SKM-1 (cell line): ENCODE data around the gene COA8.

Experiments
- DNase-seq: peaks from one replicate; lab custom pipeline; 2025; ENCODE audit not compliant: unreplicated experiment; lab: John Stamatoyannopoulos, UW

COA8 gene

GRCh38 chr14:103616635-103617300 lies 54.0 kb downstream of the COA8 start:
- no peak for DNase-seq

DNA sequence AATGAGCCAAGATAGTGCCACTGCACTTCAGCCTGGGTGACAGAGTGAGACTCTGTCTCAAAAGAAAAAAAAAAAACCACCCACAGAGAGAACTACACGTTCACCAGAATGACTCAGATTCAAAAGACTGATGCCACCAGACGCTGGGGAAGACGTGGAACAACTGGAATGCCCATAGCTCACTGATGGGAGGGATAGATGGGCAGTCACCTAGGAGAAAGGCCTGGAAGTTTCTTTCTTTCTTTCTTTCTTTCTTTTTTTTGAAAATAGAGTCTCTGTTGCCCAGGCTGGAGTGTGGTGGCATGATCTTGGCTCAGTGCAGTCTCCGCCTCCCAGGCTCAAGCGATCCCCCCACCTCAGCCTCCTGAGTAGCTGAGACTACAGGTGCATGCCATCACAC lies 56.3 kb downstream of the COA8 start:
- no peak for DNase-seq

- DNase-seq = no peak
Measured at GRCh38 chr14:103621860-103622259, 59.1 kb downstream of the COA8 start.

DNA sequence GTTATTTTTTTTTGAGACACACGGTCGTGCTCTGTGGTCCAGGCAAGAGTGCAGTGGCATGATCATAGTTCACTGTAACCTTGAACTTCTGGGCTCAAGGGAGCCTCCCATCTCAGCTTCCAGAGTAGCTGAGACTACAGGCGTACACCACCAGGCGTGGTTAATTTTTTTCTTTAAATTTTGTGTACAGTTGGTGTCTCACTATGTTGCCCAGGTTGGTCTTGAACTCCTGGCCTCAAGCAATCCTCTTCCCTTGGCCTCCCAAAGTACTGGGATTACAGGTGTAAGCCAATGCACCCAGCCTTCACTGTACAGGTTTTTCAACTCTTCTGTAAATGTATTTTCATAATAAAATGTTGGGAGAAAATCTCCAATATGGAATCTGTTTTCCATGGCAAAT lies 60.5 kb downstream of the COA8 start:
- DNase-seq = no peak

- no peak for DNase-seq
Measured at GRCh38 chr14:103623883-103624482, 61.2 kb downstream of the COA8 start.

DNA sequence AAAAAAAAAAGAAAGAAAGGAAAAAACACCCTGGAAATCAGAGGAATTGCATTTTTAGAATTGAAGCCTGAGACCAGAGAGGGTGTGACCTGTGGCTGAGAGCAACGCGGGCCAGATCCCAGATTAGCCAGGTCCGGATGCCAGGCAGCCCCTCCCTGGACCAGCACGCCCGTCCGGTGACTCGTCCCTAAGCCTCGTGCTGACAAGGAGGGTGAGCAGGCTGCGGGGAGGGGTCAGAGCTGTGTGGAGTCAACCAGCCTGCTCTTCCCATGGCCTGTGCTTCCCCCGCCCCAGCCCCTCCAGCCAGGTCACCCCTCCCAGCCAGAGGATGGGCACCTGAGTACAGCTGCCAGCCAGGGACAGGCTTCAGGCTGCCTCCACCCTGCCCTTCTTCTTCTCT lies 62.1 kb downstream of the COA8 start:
- no peak for DNase-seq

GRCh38 chr14:103625356-103626095 lies 62.8 kb downstream of the COA8 start:
- DNase-seq = no peak

GRCh38 chr14:103626146-103626850 lies 63.5 kb downstream of the COA8 start:
- DNase-seq = no peak

DNA sequence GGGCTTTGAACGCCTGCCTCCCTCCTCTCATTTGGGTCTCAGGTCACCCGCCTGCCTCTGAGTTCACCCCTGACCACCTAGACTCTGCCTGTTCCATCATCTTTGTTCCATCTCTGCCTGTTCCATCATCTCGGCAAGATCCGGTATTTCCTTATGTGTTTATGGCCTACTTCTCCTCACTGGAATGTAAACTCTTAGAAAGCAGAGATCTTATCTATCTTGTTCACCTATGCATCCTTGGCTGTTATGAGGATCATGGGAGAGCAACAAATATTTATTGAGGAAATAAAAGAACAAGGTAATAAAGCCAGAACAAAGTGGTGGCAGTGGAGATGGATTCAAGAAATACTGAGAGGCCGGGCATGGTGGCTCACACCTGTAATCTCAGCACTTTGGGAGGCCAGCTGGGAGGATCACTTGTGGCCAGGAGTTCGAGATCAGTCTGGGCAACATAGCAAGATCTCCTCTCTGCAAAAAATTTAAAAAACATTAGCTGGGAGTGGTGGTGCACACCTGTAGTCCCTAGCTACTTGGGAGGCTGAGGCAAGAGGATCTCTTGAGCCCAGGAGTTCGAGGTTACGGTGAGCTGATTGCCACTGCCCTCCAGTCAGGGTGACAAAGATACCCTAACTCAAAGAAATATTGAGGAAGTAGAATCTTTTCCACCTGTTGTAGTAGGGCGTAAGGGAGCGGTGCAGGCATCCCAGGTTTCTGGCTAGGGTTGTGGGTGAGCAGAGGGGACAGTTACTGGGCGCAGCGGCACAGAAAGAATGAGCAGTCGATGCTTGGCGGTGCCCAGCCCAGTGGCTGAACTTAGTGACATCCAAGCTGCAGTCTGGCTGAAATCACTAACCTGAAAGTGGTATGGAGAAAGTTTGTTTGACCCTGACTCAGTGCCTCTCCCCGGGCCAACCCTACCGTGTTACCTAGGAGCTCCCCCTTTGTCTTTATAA lies 64.6 kb downstream of the COA8 start:
- no peak for DNase-seq

GRCh38 chr14:103628221-103628683 lies 65.5 kb downstream of the COA8 start:
- no peak for DNase-seq

DNA sequence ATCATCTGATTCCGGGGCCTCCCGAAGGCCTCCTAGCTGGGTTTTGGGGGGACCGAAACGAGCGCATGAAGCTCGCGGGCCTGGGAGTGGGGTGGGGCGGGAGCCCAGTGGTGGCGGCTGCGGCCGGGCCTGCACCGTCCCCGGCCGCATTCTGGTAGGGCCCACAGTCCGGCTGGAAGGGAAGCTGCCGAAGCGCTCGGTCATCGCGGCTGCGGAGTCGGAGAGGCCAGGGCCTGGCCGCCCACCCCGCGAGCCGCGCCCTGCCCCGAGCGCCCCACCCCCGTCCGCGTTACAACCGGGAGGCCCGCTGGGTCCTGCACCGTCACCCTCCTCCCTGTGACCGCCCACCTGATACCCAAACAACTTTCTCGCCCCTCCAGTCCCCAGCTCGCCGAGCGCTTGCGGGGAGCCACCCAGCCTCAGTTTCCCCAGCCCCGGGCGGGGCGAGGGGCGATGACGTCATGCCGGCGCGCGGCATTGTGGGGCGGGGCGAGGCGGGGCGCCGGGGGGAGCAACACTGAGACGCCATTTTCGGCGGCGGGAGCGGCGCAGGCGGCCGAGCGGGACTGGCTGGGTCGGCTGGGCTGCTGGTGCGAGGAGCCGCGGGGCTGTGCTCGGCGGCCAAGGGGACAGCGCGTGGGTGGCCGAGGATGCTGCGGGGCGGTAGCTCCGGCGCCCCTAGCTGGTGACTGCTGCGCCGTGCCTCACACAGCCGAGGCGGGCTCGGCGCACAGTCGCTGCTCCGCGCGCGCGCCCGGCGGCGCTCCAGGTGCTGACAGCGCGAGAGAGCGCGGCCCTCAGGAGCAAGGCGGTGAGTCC lies 66.1 kb downstream of the COA8 start, which contains the start of gene KLC1:
TSS of gene KLC1 (plus strand) at position 528 of the 819 bp plus-strand sequence. CDS start 25,354 bp downstream, outside the sequence.
- DNase-seq = no peak

GRCh38 chr14:103629503-103630121 lies 66.9 kb downstream of the COA8 start:
- DNase-seq = no peak

GRCh38 chr14:103630364-103631108 lies 67.8 kb downstream of the COA8 start:
- no peak for DNase-seq

DNA sequence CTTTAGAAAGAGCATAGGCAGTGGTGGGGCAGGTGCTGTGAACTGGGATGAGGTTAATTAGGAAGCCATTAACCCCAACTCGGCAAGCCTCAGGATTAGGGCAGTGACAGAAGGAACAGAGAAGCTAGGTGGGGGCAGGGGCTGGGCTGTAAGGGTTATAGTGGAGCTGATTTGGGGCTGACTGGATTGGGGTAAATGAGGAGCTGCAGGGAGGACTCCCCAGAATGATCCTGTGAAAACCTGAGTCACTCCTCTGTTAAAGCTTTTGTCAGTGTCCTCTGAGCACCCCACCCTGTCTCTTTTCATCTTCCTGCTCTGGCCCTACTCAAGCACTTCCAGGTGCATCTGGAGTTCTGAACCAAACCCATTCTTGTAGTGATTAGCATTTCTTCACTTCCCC lies 70.6 kb downstream of the COA8 start:
- DNase-seq = no peak

DNA sequence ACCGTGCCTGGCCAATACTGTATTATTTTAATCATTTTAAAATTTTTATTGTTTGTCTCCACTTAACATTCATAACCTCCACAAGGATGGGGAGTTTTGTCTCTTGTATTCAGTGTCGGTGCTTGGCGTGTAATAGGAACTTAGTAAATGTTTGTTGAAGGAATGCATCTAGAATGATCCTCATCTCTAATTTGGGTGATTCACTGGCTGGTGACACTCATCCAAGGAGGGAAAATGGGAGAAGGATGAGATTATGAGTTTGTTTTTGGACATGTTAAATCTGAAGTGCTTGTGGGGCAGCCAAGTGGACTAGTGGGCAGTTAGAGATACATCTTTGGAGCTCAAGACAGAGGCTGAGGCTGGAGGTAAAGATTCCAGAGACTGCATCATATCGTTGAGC lies 71.4 kb downstream of the COA8 start:
- no peak for DNase-seq

DNA sequence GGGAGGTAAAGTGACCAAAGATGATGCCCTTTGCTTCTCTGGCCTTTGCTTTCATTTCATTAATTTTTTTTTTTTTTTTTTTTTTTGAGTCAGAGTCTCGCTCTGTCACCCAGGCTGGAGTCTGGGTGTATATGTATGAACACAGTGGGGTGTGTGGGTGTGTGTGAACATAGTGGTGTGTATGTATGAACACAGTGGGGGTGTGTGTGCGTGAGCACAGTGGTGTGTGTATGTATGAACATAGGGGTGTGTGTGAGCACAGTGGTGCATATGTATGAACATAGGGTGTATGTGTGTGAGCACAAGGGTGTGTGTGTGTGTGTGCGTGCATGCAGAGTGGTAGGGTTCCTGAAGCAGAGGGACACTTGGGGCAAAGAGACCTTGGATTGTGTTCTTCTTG lies 75.8 kb downstream of the COA8 start:
- no peak for DNase-seq
